Lung microvascular endothelial cell (primary cell): ENCODE results near the gene GPR78. TPM values are rescaled to one million over a fixed set of nuclear protein-coding genes. Genes with fewer than 3 reads are reported as not detected.

ENCODE experiments used
- DNase-seq, 2 donors: peaks; one replicate each; pipeline versions ENCODE4 v3.0.0 to v3.0.0-alpha.2; 2010; ENCODE audit warnings: low read depth in 2 of 2
- total RNA-seq: library from RNA; depleted of rRNA; stranded (reverse); fragments of >200 nt; gene quantifications from 2 replicates; pipeline ENCODE4 v1.2.1, GENCODE V29; 2014

The GPR78 gene
- total RNA-seq, 1 donor from 2014 or later, result not detected

- no peak for DNase-seq
These were observed 33.5 kb upstream of the GPR78 start for GRCh38 chr4:8546766-8547107.

- peak; percentile 46 to 72 for DNase-seq
These were observed 32.9 kb upstream of the GPR78 start for GRCh38 chr4:8547108-8547911.

- DNase-seq, result no peak
These were observed 32.1 kb upstream of the GPR78 start for GRCh38 chr4:8547912-8548730.

DNA sequence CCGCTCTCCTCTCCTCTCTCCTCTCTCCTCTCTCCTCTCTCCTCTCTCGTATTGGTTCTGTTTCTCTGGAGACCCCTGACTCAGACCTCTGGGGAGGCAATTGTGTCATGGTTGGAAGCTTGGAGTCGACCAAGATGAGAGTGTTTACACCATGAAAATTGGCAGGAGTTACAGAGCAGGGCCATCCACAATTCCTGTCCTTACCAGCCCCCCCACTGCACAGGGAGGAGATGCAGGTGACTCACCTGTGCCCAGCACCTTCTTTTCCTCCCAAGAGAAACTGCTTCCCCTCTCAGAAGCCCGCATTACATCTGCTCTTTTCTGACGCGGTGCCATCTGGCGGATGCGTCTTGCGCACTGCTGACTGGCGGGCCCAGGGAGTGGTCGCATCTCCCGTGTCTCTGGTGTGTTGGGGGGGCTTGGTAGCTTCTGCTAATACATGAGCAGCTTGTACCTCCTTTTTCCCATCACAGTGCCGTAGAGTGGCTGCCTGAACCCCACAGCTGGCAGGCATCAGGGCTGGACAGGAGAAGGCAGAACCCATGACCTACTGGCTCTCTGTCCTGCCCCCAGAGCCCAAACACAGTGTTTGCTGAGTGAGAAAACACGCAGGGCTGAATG lies 31.4 kb upstream of the GPR78 start:
- no peak for DNase-seq

DNA sequence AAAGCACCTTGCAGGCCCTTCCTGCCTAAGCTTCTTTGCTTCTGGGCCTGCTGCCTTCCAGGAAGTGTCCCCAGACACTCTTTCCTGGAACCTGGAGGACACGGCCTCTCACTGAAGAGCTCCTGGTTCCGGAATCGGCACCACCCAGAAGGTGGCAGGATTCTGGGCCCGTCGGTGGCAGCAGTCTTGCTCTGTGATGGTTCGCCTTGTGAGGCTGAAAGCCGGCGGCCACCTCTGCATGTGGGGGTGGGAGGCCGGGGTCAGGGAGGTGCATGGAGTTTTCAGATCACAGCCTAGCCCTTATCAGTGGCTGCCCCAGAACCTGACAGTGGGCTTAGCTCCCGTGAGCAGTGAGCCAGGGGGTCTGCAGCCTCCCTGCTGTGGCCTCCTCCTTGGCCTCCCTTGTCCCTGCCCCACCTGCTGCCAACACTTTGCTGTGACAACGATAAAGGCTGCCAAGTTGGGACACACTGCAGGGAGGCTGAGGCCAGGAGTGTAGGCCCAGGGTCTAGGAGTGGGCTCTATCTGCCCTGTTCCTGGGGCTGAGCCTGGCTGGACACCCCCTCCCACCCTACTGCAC lies 30.8 kb upstream of the GPR78 start:
- DNase-seq, result no peak

- DNase-seq, result no peak
These were observed 29.5 kb upstream of the GPR78 start for GRCh38 chr4:8550691-8551090.

- no peak for DNase-seq
These were observed 28.2 kb upstream of the GPR78 start for GRCh38 chr4:8552024-8552423.

- no peak for DNase-seq
These were observed 27.5 kb upstream of the GPR78 start for GRCh38 chr4:8552581-8553205.

- no peak for DNase-seq
These were observed 27.0 kb upstream of the GPR78 start for GRCh38 chr4:8553216-8553615.

- no peak for DNase-seq
These were observed 26.2 kb upstream of the GPR78 start for GRCh38 chr4:8553991-8554405.

DNA sequence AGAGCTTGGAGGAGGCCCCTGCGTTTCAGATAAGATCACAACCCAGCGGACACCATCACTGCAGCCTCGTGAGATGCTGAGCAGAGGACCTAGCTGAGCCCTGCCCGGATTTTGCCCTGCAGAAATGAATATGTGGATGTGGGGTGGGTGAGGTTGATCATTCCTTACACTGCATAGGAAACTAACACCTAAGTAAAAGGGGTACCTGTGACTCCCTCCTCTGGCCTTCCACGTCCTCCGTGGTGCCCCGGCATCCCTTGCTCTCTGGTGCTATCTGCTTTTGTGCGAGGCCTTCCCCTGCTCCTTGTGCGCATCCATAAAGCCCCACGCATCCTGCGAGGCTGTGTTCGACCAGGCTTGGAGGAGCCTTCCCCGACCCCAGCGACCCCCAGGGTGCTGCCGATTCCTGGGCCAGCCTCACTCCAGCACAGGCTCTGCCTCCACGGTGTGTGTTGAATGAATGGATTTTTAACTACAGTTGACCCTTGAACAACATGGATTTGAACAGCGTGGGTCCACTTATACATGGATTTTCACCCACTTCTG lies 25.6 kb upstream of the GPR78 start:
- DNase-seq, result no peak

DNA sequence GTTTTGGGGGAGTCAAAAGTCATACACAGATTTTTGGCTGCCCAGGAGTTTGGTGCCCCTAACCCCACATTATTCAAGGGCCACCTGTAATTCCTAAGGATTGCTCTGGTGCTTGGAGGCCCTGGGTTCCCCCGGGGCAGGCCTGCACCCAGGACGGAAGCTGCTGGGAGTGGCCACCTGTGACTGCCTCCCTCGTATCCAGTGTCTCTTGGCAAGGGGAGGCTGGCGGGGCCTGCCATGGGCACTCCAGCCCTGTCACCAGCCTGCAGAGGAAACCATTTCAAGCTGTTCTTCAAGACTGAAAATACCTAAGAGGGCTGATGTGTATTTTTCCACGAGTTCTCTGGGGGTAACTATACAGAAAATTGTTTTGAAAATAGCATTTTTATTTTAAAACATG lies 24.5 kb upstream of the GPR78 start:
- no peak for DNase-seq

GRCh38 chr4:8556341-8557150 lies 23.6 kb upstream of the GPR78 start:
- no peak for DNase-seq

DNA sequence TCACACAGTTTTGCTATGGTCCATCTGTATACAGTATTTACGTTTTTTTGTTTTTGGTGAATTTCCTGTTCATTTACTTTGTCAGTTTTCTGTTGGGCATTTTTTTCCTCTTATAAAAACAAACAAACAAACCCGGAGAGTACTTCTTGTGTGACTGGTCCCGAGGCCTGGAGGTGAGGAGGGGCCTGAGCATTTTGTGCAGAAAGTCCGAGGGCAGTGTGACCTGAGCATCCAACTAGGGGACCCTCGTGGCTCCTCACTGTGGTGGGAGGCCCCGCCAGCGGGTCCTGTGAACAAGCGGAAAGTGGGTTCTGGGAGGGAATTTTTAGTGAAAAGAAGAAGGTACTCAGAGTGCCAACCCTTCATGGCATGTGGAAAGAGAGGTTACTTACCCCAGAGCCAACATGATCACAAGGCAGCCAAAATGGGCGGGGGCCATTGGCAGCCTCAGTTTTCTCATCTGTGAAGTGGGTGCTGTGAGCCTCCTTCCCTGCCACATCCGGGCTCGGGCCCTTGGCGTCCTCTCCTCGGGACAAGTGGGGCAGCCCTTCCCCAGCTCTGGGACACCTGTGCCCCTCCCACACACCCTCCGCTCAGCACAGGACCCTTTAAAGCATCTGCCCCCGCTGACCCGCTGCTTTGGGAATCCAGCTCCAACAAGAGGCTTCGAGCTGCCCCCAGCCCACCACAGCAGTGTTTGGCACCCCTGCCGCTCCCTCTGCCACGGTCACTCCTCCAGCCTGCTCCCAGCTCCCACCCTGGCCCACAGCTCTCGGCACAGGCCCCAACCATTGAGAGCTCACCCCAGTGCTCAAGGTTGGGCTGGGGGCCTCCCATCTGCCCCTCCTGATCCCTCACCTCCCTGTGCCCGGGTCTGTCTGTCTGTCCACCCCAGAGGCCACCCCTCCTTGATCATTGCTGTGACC lies 22.8 kb upstream of the GPR78 start:
- DNase-seq, result no peak

DNA sequence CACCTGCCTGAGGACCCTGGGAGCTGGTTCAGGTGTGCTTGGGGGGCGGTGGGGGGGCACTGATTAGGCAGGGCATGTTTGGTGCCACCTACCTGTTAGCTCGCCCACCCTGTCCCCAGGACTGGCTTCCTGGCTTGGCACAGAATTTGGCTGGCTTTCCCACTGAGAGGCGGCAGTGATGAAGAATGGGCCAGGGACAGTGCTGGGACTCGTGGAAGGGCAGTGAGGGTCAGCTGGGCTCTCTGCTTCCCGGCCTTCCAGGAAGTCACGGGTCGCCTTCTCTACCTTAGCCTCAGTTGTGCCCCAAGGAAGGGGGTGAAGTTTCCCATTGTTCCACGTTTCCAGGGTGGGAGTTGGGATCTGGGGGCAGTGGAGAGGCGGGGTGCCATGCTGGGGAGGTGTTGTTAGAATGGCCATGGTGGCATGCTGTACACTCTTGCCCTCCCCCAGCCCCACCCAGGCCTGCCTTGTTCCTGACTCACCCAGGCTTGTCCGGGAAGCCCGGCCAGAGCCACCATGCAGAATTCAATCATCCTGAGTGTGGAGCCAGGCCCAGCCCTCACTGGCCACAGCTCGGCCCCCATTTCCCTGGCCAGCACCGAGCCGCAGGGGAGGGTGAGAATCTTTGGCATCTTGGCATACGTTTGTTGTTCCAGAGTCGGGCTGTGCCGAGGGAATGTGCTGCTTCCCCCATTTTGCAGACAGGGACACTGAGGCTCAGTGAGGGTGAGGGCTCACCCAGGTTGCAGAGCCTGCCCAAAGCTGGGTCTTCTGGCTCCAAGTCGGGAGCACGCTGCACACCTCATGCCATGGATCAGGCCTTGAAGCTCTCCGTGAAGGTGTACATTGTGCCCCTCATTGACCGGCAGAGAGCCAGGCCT lies 21.9 kb upstream of the GPR78 start:
- DNase-seq, result no peak

DNA sequence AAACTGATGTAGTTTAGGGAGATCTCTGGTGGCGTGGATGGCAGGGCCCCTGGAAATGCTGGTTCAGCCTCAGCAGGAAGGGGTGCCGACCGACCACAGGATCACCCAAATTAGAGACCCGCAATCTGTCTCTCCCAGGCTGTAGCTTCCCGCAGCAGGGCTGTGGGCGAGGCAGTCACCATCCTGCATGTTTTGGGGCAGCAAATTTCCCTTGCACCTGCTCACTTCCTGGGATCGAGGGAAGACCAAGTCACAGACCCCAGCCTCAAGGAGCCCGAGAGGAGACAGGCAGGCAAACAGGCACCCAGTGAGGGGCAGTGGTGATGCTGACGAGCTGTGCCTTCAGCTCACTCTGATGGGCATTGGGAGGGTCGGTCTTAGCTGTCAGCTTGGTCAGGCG lies 21.2 kb upstream of the GPR78 start:
- no peak for DNase-seq

DNA sequence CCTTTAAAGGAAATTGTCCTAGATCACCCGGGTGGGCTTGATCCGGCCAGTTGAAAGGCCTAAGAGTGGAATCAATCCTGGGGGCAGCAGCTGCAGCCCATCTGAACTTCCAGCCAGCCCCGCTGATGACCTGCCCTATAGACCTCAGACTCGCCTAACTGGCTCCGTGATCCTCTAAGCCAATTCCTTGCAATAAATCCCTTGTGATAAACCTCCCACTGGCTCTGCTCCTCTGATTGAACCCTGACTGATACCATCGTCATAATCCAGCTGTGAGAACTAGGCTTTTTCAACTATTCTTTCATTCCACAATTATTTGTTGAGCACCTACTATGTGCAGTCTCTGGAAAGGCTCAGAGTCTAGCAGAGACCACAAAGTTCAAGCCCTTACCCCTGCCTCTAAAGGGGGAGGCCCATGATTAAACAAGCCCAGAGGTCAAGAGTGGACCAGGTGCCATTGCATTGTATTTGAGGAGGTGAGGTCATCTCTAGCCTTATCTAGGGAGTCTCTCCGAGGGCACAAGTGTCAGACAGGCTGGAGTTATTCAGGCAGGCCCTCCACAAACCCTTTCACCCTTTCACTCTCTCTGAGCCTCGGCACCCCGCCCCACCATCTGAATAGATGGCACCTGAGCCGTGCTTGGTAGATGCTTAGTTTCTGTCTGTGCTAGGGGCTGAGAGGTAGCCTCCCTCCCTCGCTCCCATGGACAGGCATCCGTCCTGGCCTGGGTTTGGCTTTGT lies 20.5 kb upstream of the GPR78 start:
- DNase-seq, result no peak
